HEK293 (cell line): ENCODE measurements around the gene PLB1.

Experiments used
- CTCF ChIA-PET: fragments of 350-600 bp; formaldehyde crosslinking; extraction: SDS; loops from one replicate; lab custom pipeline; 2021; ENCODE audit warnings: antibody characterized with exemption; lab: Yijun Ruan, JAX
- POLR2A ChIA-PET: fragments of 300-600 bp; formaldehyde crosslinking; extraction: SDS; loops from one replicate; lab custom pipeline; 2020; ENCODE audit warnings: antibody characterized with exemption, inconsistent platforms; lab: Yijun Ruan, JAX
- H3K27ac ChIP-seq: fragments of 200-500 bp; sonication (Bioruptor generic); 2 replicates; pipeline ENCODE4 v1.5.1; 2014; ENCODE audit warnings: low read depth, low read length, control low read depth, inconsistent platforms; ENCODE audit errors: extremely low read depth
- H3K36me3 ChIP-seq, 2 experiments: fragments of 200-500 bp in 1 of 2; sonication (Bioruptor generic) in 1 of 2; 1 replicate in 1 of 2; 2 replicates in 1 of 2; pipeline ENCODE4 v1.5.1; 2014 to 2017; ENCODE audit warnings: inconsistent platforms in 2 of 2, low read length in 2 of 2; ENCODE audit not compliant: control insufficient read depth in 2 of 2, insufficient read depth in 1 of 2
- H3K4me1 ChIP-seq: fragments of 200-500 bp; sonication (Bioruptor generic); 2 replicates; pipeline ENCODE4 v1.5.1; 2014; ENCODE audit warnings: mild to moderate bottlenecking, low read length, inconsistent platforms; ENCODE audit not compliant: control insufficient read depth, insufficient read depth
- H3K4me3 ChIP-seq: 2 replicates; pipeline ENCODE4 v1.5.1; 2011; ENCODE audit warnings: low read depth, mild to moderate bottlenecking, control low read depth, low read length, moderate library complexity
- H3K9me3 ChIP-seq: fragments of 200-500 bp; sonication (Bioruptor generic); 2 replicates; pipeline ENCODE4 v1.5.1; 2014; ENCODE audit warnings: low read depth, low read length, inconsistent platforms; ENCODE audit not compliant: control insufficient read depth, insufficient read depth
- EGR2 ChIP-seq: fragments of 450-650 bp; formaldehyde crosslinking; IDR thresholded peaks from 2 replicates; pipeline ENCODE4 v1.5.1; 2016; ENCODE audit warnings: low read depth, missing biosample characterization, missing genetic modification characterization
- GLIS1 ChIP-seq: fragments of 450-650 bp; formaldehyde crosslinking; IDR thresholded peaks from 2 replicates; pipeline ENCODE4 v1.5.1; 2016; ENCODE audit warnings: missing biosample characterization, missing genetic modification characterization
- PRDM10 ChIP-seq: fragments of 450-650 bp; formaldehyde crosslinking; IDR thresholded peaks from 2 replicates; pipeline ENCODE4 v1.5.1; 2016; ENCODE audit warnings: missing biosample characterization, missing genetic modification characterization
- PRDM2 ChIP-seq: fragments of 450-650 bp; formaldehyde crosslinking; IDR thresholded peaks from 2 replicates; pipeline ENCODE4 v1.5.1; 2016; ENCODE audit warnings: missing biosample characterization, missing genetic modification characterization, borderline replicate concordance
- SCRT2 ChIP-seq: fragments of 450-650 bp; formaldehyde crosslinking; IDR thresholded peaks from 2 replicates; pipeline ENCODE4 v1.5.1; 2016; ENCODE audit warnings: missing biosample characterization, missing genetic modification characterization
- SP3 ChIP-seq: fragments of 450-650 bp; formaldehyde crosslinking; IDR thresholded peaks from 2 replicates; pipeline ENCODE4 v1.5.1; 2016; ENCODE audit warnings: missing biosample characterization, missing genetic modification characterization
- TCF7L2 ChIP-seq: IDR thresholded peaks from 2 replicates; pipeline ENCODE4 v1.6.1; 2011; ENCODE audit warnings: low read depth, mild to moderate bottlenecking, inconsistent platforms, low read length, moderate library complexity, borderline replicate concordance
- TSHZ1 ChIP-seq: fragments of 450-650 bp; formaldehyde crosslinking; IDR thresholded peaks from 2 replicates; pipeline ENCODE4 v1.5.1; 2016; ENCODE audit warnings: missing biosample characterization, missing genetic modification characterization, borderline replicate concordance
- ZBTB6 ChIP-seq: fragments of 450-650 bp; formaldehyde crosslinking; IDR thresholded peaks from 2 replicates; pipeline ENCODE4 v1.5.1; 2017; ENCODE audit warnings: missing biosample characterization, missing genetic modification characterization
- ZFHX2 ChIP-seq: fragments of 450-650 bp; formaldehyde crosslinking; conservative IDR thresholded peaks from 2 replicates; pipeline ENCODE4 v1.5.1; 2016; ENCODE audit warnings: missing biosample characterization, missing genetic modification characterization
- ZFP3 ChIP-seq: fragments of 450-650 bp; formaldehyde crosslinking; IDR thresholded peaks from 2 replicates; pipeline ENCODE4 v1.5.1; 2016; ENCODE audit warnings: low read depth, missing biosample characterization, missing genetic modification characterization
- ZNF169 ChIP-seq: fragments of 450-650 bp; formaldehyde crosslinking; IDR thresholded peaks from 2 replicates; pipeline ENCODE4 v1.5.1; 2016; ENCODE audit warnings: missing biosample characterization, missing genetic modification characterization
- ZNF24 ChIP-seq: fragments of 450-650 bp; formaldehyde crosslinking; IDR thresholded peaks from 2 replicates; pipeline ENCODE4 v1.5.1; 2016; ENCODE audit warnings: missing biosample characterization, missing genetic modification characterization
- ZNF335 ChIP-seq: fragments of 450-650 bp; formaldehyde crosslinking; conservative IDR thresholded peaks from 2 replicates; pipeline ENCODE4 v1.5.1; 2016; ENCODE audit warnings: missing biosample characterization, missing genetic modification characterization
- ZNF350 ChIP-seq: fragments of 450-650 bp; formaldehyde crosslinking; IDR thresholded peaks from 2 replicates; pipeline ENCODE4 v1.5.0; 2017; ENCODE audit warnings: missing biosample characterization, mild to moderate bottlenecking, missing genetic modification characterization
- ZNF501 ChIP-seq: fragments of 450-650 bp; formaldehyde crosslinking; IDR thresholded peaks from 2 replicates; pipeline ENCODE4 v1.5.1; 2016; ENCODE audit warnings: missing biosample characterization, missing genetic modification characterization
- ZNF548 ChIP-seq: fragments of 450-650 bp; formaldehyde crosslinking; IDR thresholded peaks from 2 replicates; pipeline ENCODE4 v1.5.1; 2016; ENCODE audit warnings: missing biosample characterization, missing genetic modification characterization
- ZNF629 ChIP-seq: fragments of 450-650 bp; formaldehyde crosslinking; IDR thresholded peaks from 2 replicates; pipeline ENCODE4 v1.5.1; 2017; ENCODE audit warnings: missing biosample characterization, missing genetic modification characterization
- ZNF639 ChIP-seq: fragments of 450-650 bp; formaldehyde crosslinking; IDR thresholded peaks from 2 replicates; pipeline ENCODE4 v1.5.1; 2016; ENCODE audit warnings: missing biosample characterization, missing genetic modification characterization

The PLB1 gene

GRCh38 chr2:28582595-28582994 is 86.7 kb downstream of the PLB1 start (continued):
- TF ChIP-seq TSHZ1 (tag by site-specific recombination) = no peak
- no peak for TF ChIP-seq ZFP3 (tag by site-specific recombination)
- TF ChIP-seq TCF7L2 = no peak
- TF ChIP-seq ZNF350 (tag by site-specific recombination) = no peak
- TF ChIP-seq, all 188 proteins: peak for 0

GRCh38 chr2:28583899-28584553 is 88.2 kb downstream of the PLB1 start:
- Histone ChIP-seq H3K4me1 (peaks cover 3% of the 10 kb centered on the region; the same call in 1 of the 2 replicates), H3K9me3 (no peaks in the 10 kb centered on the region), H3K36me3 (no peaks in the 10 kb centered on the region), H3K27ac (peak overlapping the region; percentile 40), H3K4me3 (no peak overlapping the region)
- CTCF ChIA-PET = interaction anchor here (1.0 to 3.1 kb wide), 3 partner anchors 9 to 171 kb away, joined by 3 to 21 read pairs (median 6); no protein-coding TSS in a partner anchor
- POLR2A ChIA-PET = interaction anchor here (1.1 kb wide), 1 partner anchor 17 kb away, joined by 4 read pairs; no protein-coding TSS in a partner anchor
- TF ChIP-seq PRDM2 (0 out of 2 replicates have a peak, but pooled peaks have one; percentile 36), SCRT2 (peak; percentile 85), ZNF548 (tag by site-specific recombination) (no peak), GLIS1 (peak; percentile 57), ZBTB6 (tag by site-specific recombination) (no peak), ZNF639 (peak; percentile 68; the same call in 1 of the 2 replicates), EGR2 (peak; percentile 18; the same call in 1 of the 2 replicates), ZNF629 (tag by site-specific recombination) (peak; percentile 80), SP3 (tag by site-specific recombination) (peak; percentile 41; the same call in 1 of the 2 replicates), ZNF501 (tag by site-specific recombination) (0 out of 2 replicates have a peak, but pooled peaks have one; percentile 31), PRDM10 (0 out of 2 replicates have a peak, but pooled peaks have one; percentile 34), ZNF169 (tag by site-specific recombination) (no peak), ZNF24 (tag by site-specific recombination) (peak; percentile 76), ZNF335 (peak; percentile 22; the same call in 1 of the 2 replicates), ZFHX2 (tag by site-specific recombination) (0 out of 2 replicates have a peak, but pooled peaks have one; percentile 52)
